Endothelial cell of umbilical vein (primary cell): ENCODE results near the gene SHMT1. TPM values are rescaled to one million over a fixed set of nuclear protein-coding genes. Genes with fewer than 3 reads are reported as not detected.

Experiments used
- BruUV-seq: library from RNA; stranded (reverse); fragments of 400-500 nt; replicated peaks from 2 replicates; lab custom pipeline; 2021; lab: Mats Ljungman, UMichigan
- CTCF ChIA-PET: fragments of 300-600, 350-600 bp; sonication (Branson Sonifier 250); formaldehyde crosslinking; loops from one replicate; lab custom pipeline; 2021; ENCODE audit warnings: antibody characterized with exemption, inconsistent platforms; lab: Charles Lee
- POLR2A ChIA-PET: fragments of 300-600, 350-600 bp; sonication (Branson Sonifier 250); formaldehyde crosslinking; loops from one replicate; lab custom pipeline; 2021; ENCODE audit warnings: antibody characterized with exemption, inconsistent platforms; lab: Charles Lee
- DNase-seq: peaks from one replicate; pipeline ENCODE4 v3.0.0-alpha.2; 2011; ENCODE audit warnings: low read depth, low spot score
- FAIRE-seq: peaks from 2 replicates; lab custom pipeline; 2011; peaks lifted over from hg19 to GRCh38; lab: Jason Lieb, UNC
- H2AFZ ChIP-seq: 2 replicates; pipeline ENCODE4 v1.6.0; 2012; ENCODE audit warnings: low read depth, low read length, control low read depth, inconsistent platforms
- H3K27ac ChIP-seq: 2 replicates; pipeline ENCODE4 v1.5.1; 2011; ENCODE audit warnings: low read depth, mild to moderate bottlenecking, control low read depth, low read length, moderate library complexity; ENCODE audit not compliant: insufficient read depth
- H3K27me3 ChIP-seq, 2 experiments: 2 replicates each; pipeline versions ENCODE4 v1.6.0 to v1.6.1; 2011; ENCODE audit warnings: low read length in 2 of 2, mixed read lengths in 1 of 2; ENCODE audit not compliant: control insufficient read depth in 2 of 2, insufficient read depth in 2 of 2
- H3K36me3 ChIP-seq, 2 experiments: 2 replicates in 1 of 2; 3 replicates in 1 of 2; pipeline ENCODE4 v1.5.1; 2011; ENCODE audit warnings: low read length in 2 of 2, mild to moderate bottlenecking in 1 of 2, moderate library complexity in 1 of 2; ENCODE audit not compliant: control insufficient read depth in 2 of 2, insufficient read depth in 2 of 2; ENCODE audit errors: extremely low read depth in 1 of 2
- H3K4me1 ChIP-seq: 3 replicates; pipeline ENCODE4 v1.5.1; 2011; ENCODE audit warnings: mild to moderate bottlenecking, low read length; ENCODE audit not compliant: control insufficient read depth, insufficient read depth; ENCODE audit errors: extremely low read depth
- H3K4me2 ChIP-seq: 2 replicates; pipeline ENCODE4 v1.6.1; 2011; ENCODE audit warnings: low read length, control low read depth, mixed read lengths; ENCODE audit not compliant: insufficient read depth
- H3K4me3 ChIP-seq, 3 experiments: fragments of 200-600 bp in 1 of 3; sonication (generic), shearing (Covaris generic) in 1 of 3; replicated peaks in 1 of 3; 2 replicates each; pipeline ENCODE4 v1.5.1; 2011 to 2016; ENCODE audit warnings: control low read depth in 3 of 3, low read length in 3 of 3, mild to moderate bottlenecking in 2 of 3, inconsistent platforms in 1 of 3, low read depth in 1 of 3, moderate library complexity in 1 of 3; ENCODE audit not compliant: insufficient read depth in 1 of 3
- H3K79me2 ChIP-seq: 2 replicates; pipeline ENCODE4 v1.6.0; 2012; ENCODE audit warnings: low read length, inconsistent platforms; ENCODE audit not compliant: control insufficient read depth, insufficient read depth
- H3K9ac ChIP-seq: replicated peaks from 2 replicates; pipeline ENCODE3; 2011; ENCODE audit warnings: low read length, control low read depth; ENCODE audit not compliant: insufficient read depth; ENCODE audit errors: extremely low read depth
- H3K9me1 ChIP-seq: replicated peaks from 3 replicates; pipeline ENCODE4 v1.6.0; 2011; ENCODE audit warnings: mild to moderate bottlenecking, low read length; ENCODE audit not compliant: control insufficient read depth, insufficient read depth; ENCODE audit errors: extremely low read depth
- H3K9me3 ChIP-seq: replicated peaks from 2 replicates; pipeline ENCODE4 v1.5.1; 2012; ENCODE audit warnings: low read length, inconsistent platforms; ENCODE audit not compliant: control insufficient read depth, insufficient read depth
- H4K20me1 ChIP-seq: replicated peaks from 2 replicates; pipeline ENCODE3; 2011; ENCODE audit warnings: mild to moderate bottlenecking, low read length; ENCODE audit not compliant: control insufficient read depth, insufficient read depth; ENCODE audit errors: extremely low read depth
- EZH2 ChIP-seq: IDR thresholded peaks from 2 replicates; pipeline ENCODE4 v1.6.1; 2012; ENCODE audit warnings: borderline replicate concordance, low read depth, mild to moderate bottlenecking, moderate library complexity, low read length, inconsistent platforms; ENCODE audit not compliant: severe bottlenecking
- FOS ChIP-seq: IDR thresholded peaks from 2 replicates; pipeline ENCODE4 v1.6.1; 2011; ENCODE audit warnings: mild to moderate bottlenecking, low read length, moderate library complexity, borderline replicate concordance; ENCODE audit not compliant: insufficient read depth
- GATA2 ChIP-seq: IDR thresholded peaks from 2 replicates; pipeline ENCODE4 v1.7.0; 2011; ENCODE audit warnings: low read depth, mild to moderate bottlenecking, moderate library complexity, mixed read lengths, low read length; ENCODE audit not compliant: insufficient read length, insufficient read depth
- JUN ChIP-seq: IDR thresholded peaks from 2 replicates; pipeline ENCODE4 v1.6.1; 2011; ENCODE audit warnings: borderline replicate concordance, low read depth; ENCODE audit not compliant: insufficient read length, insufficient read depth
- MYC ChIP-seq: IDR thresholded peaks from one replicate; pipeline ENCODE4 v1.6.1; 2011; ENCODE audit warnings: mild to moderate bottlenecking, low read depth, low read length
- POLR2A ChIP-seq: IDR thresholded peaks from 2 replicates; pipeline ENCODE4 v1.6.1; 2012; ENCODE audit warnings: low read depth, mild to moderate bottlenecking, control low read depth, low read length
- POLR2AphosphoS5 ChIP-seq: IDR thresholded peaks from 2 replicates; pipeline ENCODE4 v1.6.1; 2012; ENCODE audit warnings: low read depth, mild to moderate bottlenecking, control low read depth, low read length, moderate library complexity; ENCODE audit not compliant: insufficient read depth
- dilution Hi-C: fragments of 300-500 bp; cut with MboI; formaldehyde crosslinking; loops from one replicate; pipeline ENCODE4 v1.15.0; 2019; ENCODE audit warnings: low sequenced_read_pairs; ENCODE audit not compliant: extremely low pct_ligation_motif_present
- intact Hi-C: fragments of 100-400 bp; cut with micrococcal nuclease; formaldehyde crosslinking; loops from one replicate; pipeline ENCODE4 v1.10.0; 2022
- polyA plus RNA-seq, 4 experiments: library from polyadenylated mRNA; depleted of rRNA in 3 of 4; stranded (reverse) in 3 of 4; unstranded in 1 of 4; fragments of >200 nt; gene quantifications; 2 replicates each; pipeline versions ENCODE4 v1.2.1 to v1.2.3, GENCODE V29; 2011 to 2012; ENCODE audit warnings: missing spikeins in 1 of 4
- total RNA-seq: library from RNA; stranded (reverse); gene quantifications from 2 replicates; pipeline ENCODE4 v1.2.3, GENCODE V29; 2021
- TF ChIP-seq, protein P1 (sequence below), 2 donors: IDR thresholded peaks; 1 replicate in 1 of 2; 2 replicates in 1 of 2; pipeline ENCODE4 v1.5.1; 2011; ENCODE audit warnings: low read length in 2 of 2, mild to moderate bottlenecking in 2 of 2, moderate library complexity in 2 of 2, control low read depth in 1 of 2, inconsistent platforms in 1 of 2, low read depth in 1 of 2; ENCODE audit not compliant: insufficient read depth in 1 of 2; ENCODE audit errors: extremely low read depth in 1 of 2
- TF ChIP-seq, protein P2 (sequence below): IDR thresholded peaks from 2 replicates; pipeline ENCODE4 v1.6.1; 2011; ENCODE audit not compliant: insufficient read depth, insufficient read length

SHMT1 gene
- total and polyA plus RNA-seq, 2 donors (not counting 3 experiments of a cell fraction or from before 2014, with no cell fraction given), result 18.9 to 27.6 TPM

DNA sequence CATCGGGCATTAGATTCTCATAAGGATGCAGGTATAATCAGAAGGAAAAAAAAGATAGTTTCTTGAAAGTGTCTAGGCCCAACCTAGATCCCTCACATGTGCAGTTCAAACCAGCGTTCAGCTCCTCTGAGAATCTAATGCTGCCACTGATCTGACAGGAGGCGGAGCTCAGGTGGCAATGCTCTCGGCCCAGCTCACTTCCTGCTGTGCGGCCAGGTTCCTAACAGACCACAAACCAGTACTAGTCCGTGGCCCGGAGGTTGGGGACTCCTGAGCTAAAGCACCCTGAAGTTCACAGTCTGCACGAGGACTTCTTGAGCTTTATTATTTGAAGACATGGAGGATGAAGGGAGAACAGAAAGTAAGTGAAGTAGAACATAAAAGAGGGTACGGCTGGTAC, 31.5 kb downstream of the SHMT1 start:
- FAIRE-seq, result no peak
- H3K27me3 ChIP-seq, result no peaks in the 10 kb centered on the region
- H4K20me1 ChIP-seq, result no peaks in the 10 kb centered on the region
- BruUV-seq, result no TSS peak
- no peak for TF ChIP-seq POLR2AphosphoS5
- TF ChIP-seq EZH2, result no peak
- TF ChIP-seq, protein P1, sequence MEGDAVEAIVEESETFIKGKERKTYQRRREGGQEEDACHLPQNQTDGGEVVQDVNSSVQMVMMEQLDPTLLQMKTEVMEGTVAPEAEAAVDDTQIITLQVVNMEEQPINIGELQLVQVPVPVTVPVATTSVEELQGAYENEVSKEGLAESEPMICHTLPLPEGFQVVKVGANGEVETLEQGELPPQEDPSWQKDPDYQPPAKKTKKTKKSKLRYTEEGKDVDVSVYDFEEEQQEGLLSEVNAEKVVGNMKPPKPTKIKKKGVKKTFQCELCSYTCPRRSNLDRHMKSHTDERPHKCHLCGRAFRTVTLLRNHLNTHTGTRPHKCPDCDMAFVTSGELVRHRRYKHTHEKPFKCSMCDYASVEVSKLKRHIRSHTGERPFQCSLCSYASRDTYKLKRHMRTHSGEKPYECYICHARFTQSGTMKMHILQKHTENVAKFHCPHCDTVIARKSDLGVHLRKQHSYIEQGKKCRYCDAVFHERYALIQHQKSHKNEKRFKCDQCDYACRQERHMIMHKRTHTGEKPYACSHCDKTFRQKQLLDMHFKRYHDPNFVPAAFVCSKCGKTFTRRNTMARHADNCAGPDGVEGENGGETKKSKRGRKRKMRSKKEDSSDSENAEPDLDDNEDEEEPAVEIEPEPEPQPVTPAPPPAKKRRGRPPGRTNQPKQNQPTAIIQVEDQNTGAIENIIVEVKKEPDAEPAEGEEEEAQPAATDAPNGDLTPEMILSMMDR (IDR thresholded peaks at IDR 0.05; ENCODE audit: extremely low read depth in 1 of 2, insufficient read depth in 1 of 2, low read depth in 1 of 2, low read length in 2 of 2), result no peak
- TF ChIP-seq, protein P2, sequence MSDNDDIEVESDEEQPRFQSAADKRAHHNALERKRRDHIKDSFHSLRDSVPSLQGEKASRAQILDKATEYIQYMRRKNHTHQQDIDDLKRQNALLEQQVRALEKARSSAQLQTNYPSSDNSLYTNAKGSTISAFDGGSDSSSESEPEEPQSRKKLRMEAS, result no peak
- TF ChIP-seq FOS, result no peak
- TF ChIP-seq MYC, result no peak
- no peak for TF ChIP-seq GATA2
- TF ChIP-seq POLR2A, result no peak
- no peak for TF ChIP-seq JUN
- no peaks in the 10 kb centered on the region for H3K79me2 ChIP-seq
- H3K36me3 ChIP-seq, result peaks cover 0 to 13% of the 10 kb centered on the region in 2 experiments
- H3K9ac ChIP-seq, result no peak overlapping the region
- CTCF ChIA-PET, result interaction anchor here (3.4 kb wide), 1 partner anchor 8 kb away, joined by 10 read pairs; no protein-coding TSS in a partner anchor
- POLR2A ChIA-PET, result no interaction called here
- H3K4me2 ChIP-seq, result no peak overlapping the region
- H3K4me1 ChIP-seq, result no peaks in the 10 kb centered on the region
- no peak for DNase-seq
- H3K9me3 ChIP-seq, result no peaks in the 10 kb centered on the region
- H3K27ac ChIP-seq, result no peak overlapping the region
- no peaks in the 10 kb centered on the region for H3K9me1 ChIP-seq
- dilution Hi-C loops (no loop called here), intact Hi-C loops (no loop called here)
- H3K4me3 ChIP-seq, result no peak overlapping the region
- H2AFZ ChIP-seq, result no peak overlapping the region
